H1 (cell line): ENCODE data around the gene DYNC2I2. TPM values are rescaled to one million over a fixed set of nuclear protein-coding genes. Genes with fewer than 3 reads are reported as not detected.

Experiments used
- CTCF ChIA-PET: fragments of 300-600 bp; sonication (Branson Sonifier 250); formaldehyde crosslinking; loops from one replicate; lab custom pipeline; 2021; ENCODE audit not compliant: partially characterized antibody; lab: Charles Lee
- POLR2A ChIA-PET: fragments of 300-600 bp; sonication (Branson Sonifier 250); formaldehyde crosslinking; loops from one replicate; lab custom pipeline; 2021; ENCODE audit warnings: inconsistent platforms; ENCODE audit not compliant: partially characterized antibody; lab: Charles Lee
- DNase-seq, 2 experiments: peaks; one replicate each; pipeline versions ENCODE4 v3.0.0 to v3.0.0-alpha.2; 2010 to 2022; ENCODE audit warnings: low spot score in 2 of 2, low read depth in 1 of 2, mixed read lengths in 1 of 2
- FAIRE-seq: peaks from 2 replicates; lab custom pipeline; 2011; peaks lifted over from hg19 to GRCh38; lab: Jason Lieb, UNC
- H2AFZ ChIP-seq: 2 replicates; pipeline ENCODE4 v1.8.1; 2012; ENCODE audit warnings: low read length, inconsistent platforms
- H2AK5ac ChIP-seq: 2 replicates; pipeline ENCODE4 v1.6.1; 2013; ENCODE audit warnings: low read depth, low read length
- H2BK120ac ChIP-seq: replicated peaks from 2 replicates; pipeline ENCODE3; 2013; ENCODE audit warnings: low read depth, low read length, inconsistent platforms
- H2BK12ac ChIP-seq: 2 replicates; pipeline ENCODE4 v1.6.1; 2013; ENCODE audit warnings: low read depth, low read length
- H2BK15ac ChIP-seq: 2 replicates; pipeline ENCODE4 v1.6.1; 2013; ENCODE audit warnings: low read length
- H2BK20ac ChIP-seq: 2 replicates; pipeline ENCODE4 v1.6.1; 2013; ENCODE audit warnings: low read length
- H2BK5ac ChIP-seq: 2 replicates; pipeline ENCODE4 v1.6.1; 2013; ENCODE audit warnings: low read depth, low read length
- H3K14ac ChIP-seq: 2 replicates; pipeline ENCODE4 v1.6.1; 2013; ENCODE audit warnings: inconsistent platforms; ENCODE audit not compliant: insufficient read length
- H3K18ac ChIP-seq: 2 replicates; pipeline ENCODE4 v1.6.1; 2013; ENCODE audit warnings: low read length; ENCODE audit errors: extremely low read depth
- H3K23ac ChIP-seq: 2 replicates; pipeline ENCODE4 v1.6.1; 2013; ENCODE audit warnings: inconsistent platforms; ENCODE audit not compliant: insufficient read length
- H3K23me2 ChIP-seq: 2 replicates; pipeline ENCODE4 v1.6.1; 2013; ENCODE audit warnings: low read depth, low read length
- H3K27ac ChIP-seq: 2 replicates; pipeline ENCODE4 v1.6.1; 2011; ENCODE audit warnings: low read depth, low read length, inconsistent platforms
- H3K27me3 ChIP-seq, 4 experiments: replicated peaks in 1 of 4; 1 replicate in 1 of 4; 2 replicates in 3 of 4; pipeline versions ENCODE4 v1.6.1 to v1.8.1; 2011 to 2013; ENCODE audit warnings: low read length in 3 of 4, mild to moderate bottlenecking in 3 of 4, inconsistent platforms in 2 of 4, mixed read lengths in 2 of 4, moderate library complexity in 1 of 4; ENCODE audit not compliant: control insufficient read depth in 3 of 4, insufficient read depth in 3 of 4; ENCODE audit errors: extremely low read depth in 1 of 4
- H3K36me3 ChIP-seq, 4 experiments: 2 replicates each; pipeline versions ENCODE4 v1.6.1 to v1.8.1; 2011 to 2013; ENCODE audit warnings: mild to moderate bottlenecking in 4 of 4, low read length in 3 of 4, moderate library complexity in 2 of 4, control low read depth in 1 of 4, inconsistent platforms in 1 of 4; ENCODE audit not compliant: insufficient read depth in 4 of 4, control insufficient read depth in 2 of 4
- H3K4ac ChIP-seq: replicated peaks from 2 replicates; pipeline ENCODE3; 2013; ENCODE audit warnings: low read length, low read depth, mixed read lengths, inconsistent platforms; ENCODE audit not compliant: insufficient read length
- H3K4me1 ChIP-seq, 4 experiments: replicated peaks in 1 of 4; 1 replicate in 1 of 4; 2 replicates in 3 of 4; pipeline versions ENCODE4 v1.6.1 to v1.8.1; 2011 to 2013; ENCODE audit warnings: low read length in 3 of 4, inconsistent platforms in 2 of 4, mixed read lengths in 1 of 4; ENCODE audit not compliant: insufficient read depth in 4 of 4, control insufficient read depth in 3 of 4
- H3K4me2 ChIP-seq, 2 experiments: 2 replicates each; pipeline versions ENCODE4 v1.6.1 to v1.8.1; 2011 to 2013; ENCODE audit warnings: low read depth in 2 of 2, low read length in 2 of 2, control low read depth in 1 of 2, inconsistent platforms in 1 of 2, mild to moderate bottlenecking in 1 of 2; ENCODE audit not compliant: insufficient read depth in 1 of 2
- H3K4me3 ChIP-seq, 4 experiments: fragments of 200-600, 300-600 bp in 1 of 4; sonication (generic), shearing (Covaris generic), sonication (Bioruptor Twin) in 1 of 4; 2 replicates each; pipeline versions ENCODE4 v1.5.1 to v1.8.1; 2011 to 2016; ENCODE audit warnings: low read length in 4 of 4, low read depth in 3 of 4, control low read depth in 2 of 4, inconsistent platforms in 2 of 4, mild to moderate bottlenecking in 2 of 4, mixed read lengths in 1 of 4, moderate library complexity in 1 of 4; ENCODE audit not compliant: insufficient read depth in 2 of 4; ENCODE audit errors: extremely low read depth in 1 of 4
- H3K56ac ChIP-seq: replicated peaks from 2 replicates; pipeline ENCODE3; 2013; ENCODE audit warnings: low read depth, mild to moderate bottlenecking, mixed read lengths, low read length, inconsistent platforms; ENCODE audit not compliant: insufficient read length
- H3K79me1 ChIP-seq: 2 replicates; pipeline ENCODE4 v1.6.1; 2013; ENCODE audit warnings: low read depth, low read length, control low read depth
- H3K79me2 ChIP-seq, 2 experiments: 2 replicates each; pipeline versions ENCODE4 v1.6.1 to v1.8.1; 2012 to 2013; ENCODE audit warnings: low read length in 2 of 2, mild to moderate bottlenecking in 2 of 2, inconsistent platforms in 1 of 2; ENCODE audit not compliant: insufficient read depth in 2 of 2, control insufficient read depth in 1 of 2
- H3K9ac ChIP-seq, 4 experiments: replicated peaks in 1 of 4; 1 replicate in 1 of 4; 2 replicates in 3 of 4; pipeline versions ENCODE4 v1.6.1 to v1.8.1; 2011 to 2013; ENCODE audit warnings: low read depth in 3 of 4, low read length in 3 of 4, control low read depth in 2 of 4, mild to moderate bottlenecking in 2 of 4, moderate library complexity in 2 of 4, inconsistent platforms in 1 of 4; ENCODE audit errors: extremely low read depth in 1 of 4
- H3K9me3 ChIP-seq, 2 experiments: 2 replicates each; pipeline versions ENCODE4 v1.6.1 to v1.8.1; 2012 to 2013; ENCODE audit warnings: mild to moderate bottlenecking in 2 of 2, moderate library complexity in 2 of 2, control low read depth in 1 of 2, inconsistent platforms in 1 of 2, low read depth in 1 of 2, low read length in 1 of 2, mixed read lengths in 1 of 2; ENCODE audit not compliant: insufficient read depth in 2 of 2
- H4K20me1 ChIP-seq, 2 experiments: replicated peaks in 1 of 2; 2 replicates each; pipeline versions ENCODE3 to v1.8.1; 2011 to 2013; ENCODE audit warnings: inconsistent platforms in 2 of 2, low read length in 2 of 2, mild to moderate bottlenecking in 1 of 2; ENCODE audit not compliant: insufficient read depth in 2 of 2, control insufficient read depth in 1 of 2
- H4K5ac ChIP-seq: 2 replicates; pipeline ENCODE4 v1.6.1; 2013; ENCODE audit warnings: low read length, low read depth, mixed read lengths, inconsistent platforms; ENCODE audit not compliant: insufficient read length
- H4K8ac ChIP-seq: 2 replicates; pipeline ENCODE4 v1.8.0; 2013; ENCODE audit warnings: mild to moderate bottlenecking, moderate library complexity, low read length, inconsistent platforms; ENCODE audit not compliant: insufficient read depth; ENCODE audit errors: extremely low read depth
- H4K91ac ChIP-seq: replicated peaks from 2 replicates; pipeline ENCODE3; 2013; ENCODE audit warnings: low read length, mixed read lengths, inconsistent platforms; ENCODE audit not compliant: insufficient read length
- ATF2 ChIP-seq: IDR thresholded peaks from 2 replicates; pipeline ENCODE4 v1.6.1; 2012; ENCODE audit warnings: low read length, inconsistent platforms
- CHD1 ChIP-seq: IDR thresholded peaks from 2 replicates; pipeline ENCODE4 v1.6.1; 2012; ENCODE audit warnings: low read depth, low read length, improper control_type of control experiment
- KDM4A ChIP-seq: IDR thresholded peaks from one replicate; pipeline ENCODE4 v1.7.1; 2012; ENCODE audit warnings: low read depth, mild to moderate bottlenecking, moderate library complexity, low read length, inconsistent platforms; ENCODE audit not compliant: severe bottlenecking
- NANOG ChIP-seq: IDR thresholded peaks from 2 replicates; pipeline ENCODE4 v1.6.1; 2011; ENCODE audit warnings: low read length, low read depth, mild to moderate bottlenecking, inconsistent platforms; ENCODE audit not compliant: insufficient read depth, poor library complexity, severe bottlenecking
- PHF8 ChIP-seq: fragments of 200-600 bp; sonication (generic); conservative IDR thresholded peaks from 2 replicates; pipeline ENCODE4 v1.7.1; 2012; ENCODE audit warnings: low read depth, mild to moderate bottlenecking, inconsistent platforms, low read length, moderate library complexity
- POU5F1 ChIP-seq: IDR thresholded peaks from 2 replicates; pipeline ENCODE4 v1.6.1; 2011; ENCODE audit warnings: low read depth, mild to moderate bottlenecking, low read length, moderate library complexity
- SP1 ChIP-seq: IDR thresholded peaks from 2 replicates; pipeline ENCODE4 v1.6.1; 2011; ENCODE audit warnings: low read depth, low read length
- SP2 ChIP-seq: IDR thresholded peaks from 2 replicates; pipeline ENCODE4 v1.6.1; 2012; ENCODE audit warnings: mild to moderate bottlenecking, low read length, inconsistent platforms
- WGBS, 2 experiments: shearing (Covaris generic) in 1 of 2; methylation state at CpG; one replicate each; pipeline versions ENCODE4 v1.1.6 to v1.1.7; 2013 to 2015; ENCODE audit warnings: low lambda C conversion rate in 2 of 2, mixed read lengths in 2 of 2, inconsistent platforms in 1 of 2, low coverage in 1 of 2, missing lambda C conversion rate in 1 of 2; ENCODE audit not compliant: insufficient replicate concordance in 2 of 2, insufficient coverage in 1 of 2, insufficient read length in 1 of 2; ENCODE audit errors: extremely low coverage in 1 of 2, missing lambda C conversion rate in 1 of 2; 5-methylcytosine and 5-hydroxymethylcytosine counted together
- polyA plus RNA-seq, 7 experiments: library from polyadenylated mRNA; depleted of rRNA in 3 of 7; stranded (reverse) in 5 of 7; unstranded in 2 of 7; fragments of >200 nt in 5 of 7; fragments of 200-250 nt in 2 of 7; gene quantifications; 1 replicate in 5 of 7; 2 replicates in 1 of 7; 4 replicates in 1 of 7; pipeline versions ENCODE4 v1.2.1 to v1.2.3, GENCODE V29; 2011 to 2013; ENCODE audit warnings: missing spikeins in 2 of 7, mixed read lengths in 2 of 7
- total RNA-seq: library from RNA; stranded (reverse); fragmentation: NEBNext Ultra II Directional; extraction: Animal tissue kit (Norgen Biotek cat#: 25700); gene quantifications from 2 replicates; pipeline ENCODE4 v1.2.1, GENCODE V29; 2021

Gene DYNC2I2
- total and polyA plus RNA-seq, 2 of the 8 experiments (the other 6 are each of a cell fraction or from before 2014, with no cell fraction given): 58.0 to 78.5 TPM

- no peak for FAIRE-seq
- POLR2A ChIA-PET: interaction anchor here (0.6 to 1.1 kb wide), 3 partner anchors 8 to 380 kb away, joined by 3 read pairs; no protein-coding TSS in a partner anchor
- TF ChIP-seq CHD1 (no peak), SP1 (no peak), PHF8 (no peak), SP2 (no peak), ATF2 (no peak), KDM4A (no peak), NANOG (no peak), POU5F1 (no peak)
Measured at GRCh38 chr9:128629852-128630545, 26.6 kb downstream of the DYNC2I2 start.

More at GRCh38 chr9:128629852-128630545, 26.6 kb downstream of the DYNC2I2 start:
- H3K23me2 ChIP-seq: no peaks in the 10 kb centered on the region
- H3K4me1 ChIP-seq: peaks cover 0 to 3% (median 1%) of the 10 kb centered on the region in 4 experiments; a peak in 3 of 7 replicates
- WGBS, 2 experiments: 82% methylated on average over 9 of the region's 9 CpGs; no CpG with 5 or more reads in 1 of the 2 experiments
- H3K79me1 ChIP-seq: peaks cover 8% of the 10 kb centered on the region
- H3K27ac ChIP-seq: no peak overlapping the region
- H3K4me3 ChIP-seq: no peak overlapping the region
- no peak overlapping the region for H2BK20ac ChIP-seq
- no peak overlapping the region for H2BK120ac ChIP-seq
- H3K4me2 ChIP-seq: no peak overlapping the region
- no peak overlapping the region for H3K23ac ChIP-seq
- no peak overlapping the region for H4K8ac ChIP-seq
- H2AFZ ChIP-seq: no peak overlapping the region
- no peaks in the 10 kb centered on the region for H3K9me3 ChIP-seq
- H4K5ac ChIP-seq: no peak overlapping the region
- H4K91ac ChIP-seq: no peak overlapping the region
- CTCF ChIA-PET: no interaction called here
- H2AK5ac ChIP-seq: no peak overlapping the region
- no peak overlapping the region for H3K9ac ChIP-seq
- no peak overlapping the region for H2BK15ac ChIP-seq
- no peak overlapping the region for H3K56ac ChIP-seq
- no peak for DNase-seq
- H2BK12ac ChIP-seq: no peak overlapping the region
- H4K20me1 ChIP-seq: peaks cover 5 to 17% of the 10 kb centered on the region in 2 experiments
- H3K18ac ChIP-seq: no peak overlapping the region
- peaks cover 25 to 56% (median 41%) of the 10 kb centered on the region in 4 experiments; a peak in 6 of 8 replicates for H3K36me3 ChIP-seq
- H2BK5ac ChIP-seq: no peak overlapping the region
- no peaks in the 10 kb centered on the region for H3K27me3 ChIP-seq
- H3K79me2 ChIP-seq: no peaks in the 10 kb centered on the region
- no peak overlapping the region for H3K14ac ChIP-seq
- no peak overlapping the region for H3K4ac ChIP-seq
